Large intestine (tissue), 3 donors: ENCODE measurements around the gene ZNF580. TPM values are rescaled to one million over a fixed set of nuclear protein-coding genes. Genes with fewer than 3 reads are reported as not detected.

Experiments
- DNase-seq, 2 donors: peaks; one replicate each; pipeline versions ENCODE4 v3.0.0 to v3.0.0-alpha.2; 2013
- H3K27ac ChIP-seq: one replicate; pipeline ENCODE4 v1.5.1; 2013; ENCODE audit warnings: low read length
- H3K27me3 ChIP-seq: 2 replicates; pipeline ENCODE4 v1.6.1; 2013; ENCODE audit warnings: low read length; ENCODE audit not compliant: control insufficient read depth, insufficient read depth
- H3K36me3 ChIP-seq: 2 replicates; pipeline ENCODE4 v1.6.1; 2013; ENCODE audit warnings: low read length; ENCODE audit not compliant: control insufficient read depth, insufficient read depth
- H3K4me1 ChIP-seq: one replicate; pipeline ENCODE4 v1.6.1; 2013; ENCODE audit warnings: low read length; ENCODE audit not compliant: control insufficient read depth, insufficient read depth
- H3K4me3 ChIP-seq: one replicate; pipeline ENCODE4 v1.5.1; 2013; ENCODE audit warnings: low read length
- H3K9me3 ChIP-seq: one replicate; pipeline ENCODE4 v1.6.1; 2013; ENCODE audit warnings: mild to moderate bottlenecking, low read depth, low read length, moderate library complexity; ENCODE audit not compliant: control insufficient read depth
- WGBS: methylation state at CpG from one replicate; pipeline ENCODE4 v1.1.5; 2013; ENCODE audit warnings: low lambda C conversion rate; ENCODE audit not compliant: insufficient coverage; 5-methylcytosine and 5-hydroxymethylcytosine counted together
- polyA plus RNA-seq: library from polyadenylated mRNA; unstranded; fragments of 120-200 nt; gene quantifications from one replicate; pipeline ENCODE4 v1.2.1, GENCODE V29; 2013

Gene ZNF580
- polyA plus RNA-seq, 1 donor = 31.3 TPM

DNA sequence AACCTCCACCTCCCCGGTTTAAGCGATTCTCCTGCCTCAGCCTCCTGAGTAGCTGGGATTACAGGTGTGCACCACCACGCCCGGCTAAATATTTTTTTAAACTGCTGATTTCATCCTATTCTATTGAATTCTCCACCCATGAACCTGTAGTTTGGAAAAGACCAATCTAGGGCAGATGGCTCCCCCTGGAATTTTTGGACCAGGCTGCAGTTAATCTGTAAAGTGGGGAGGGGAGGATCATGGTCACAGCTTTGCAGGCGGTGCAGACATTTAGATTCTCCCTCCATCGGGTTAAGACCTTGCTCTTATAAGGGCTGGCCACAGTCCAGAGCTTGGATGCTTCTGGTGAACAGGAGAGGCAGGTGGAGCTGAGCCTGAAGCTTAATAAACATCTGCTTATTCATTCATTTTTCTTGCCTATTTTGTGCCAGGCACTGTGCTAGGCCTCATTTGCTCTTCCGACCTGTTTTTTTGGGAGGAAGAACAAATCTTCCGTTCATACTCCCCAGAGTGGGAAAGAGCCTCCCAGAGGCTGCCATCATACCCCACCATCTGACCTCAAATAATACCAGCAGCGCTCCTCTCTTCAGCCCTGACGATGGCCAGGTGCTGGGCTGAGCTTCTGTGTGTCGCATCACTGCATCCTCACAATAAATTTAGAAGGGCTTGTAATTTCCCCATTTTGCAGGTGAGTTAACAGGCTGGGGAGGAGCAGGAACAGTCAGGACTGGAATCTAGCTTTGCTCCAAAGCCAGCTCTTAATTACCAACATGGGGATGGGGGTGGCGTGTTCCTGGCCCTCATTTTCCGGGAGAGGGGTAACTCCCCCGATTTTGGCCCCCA lies 6.3 kb downstream of the ZNF580 start:
- WGBS = 80% methylated on average over 1 of the region's 14 CpGs
- Histone ChIP-seq H3K9me3 (no peaks in the 10 kb centered on the region), H3K27ac (no peak overlapping the region), H3K4me1 (peaks cover 18% of the 10 kb centered on the region), H3K27me3 (no peaks in the 10 kb centered on the region), H3K36me3 (peaks cover 17% of the 10 kb centered on the region), H3K4me3 (peak overlapping the region; percentile 78)
- DNase-seq = no peak

DNA sequence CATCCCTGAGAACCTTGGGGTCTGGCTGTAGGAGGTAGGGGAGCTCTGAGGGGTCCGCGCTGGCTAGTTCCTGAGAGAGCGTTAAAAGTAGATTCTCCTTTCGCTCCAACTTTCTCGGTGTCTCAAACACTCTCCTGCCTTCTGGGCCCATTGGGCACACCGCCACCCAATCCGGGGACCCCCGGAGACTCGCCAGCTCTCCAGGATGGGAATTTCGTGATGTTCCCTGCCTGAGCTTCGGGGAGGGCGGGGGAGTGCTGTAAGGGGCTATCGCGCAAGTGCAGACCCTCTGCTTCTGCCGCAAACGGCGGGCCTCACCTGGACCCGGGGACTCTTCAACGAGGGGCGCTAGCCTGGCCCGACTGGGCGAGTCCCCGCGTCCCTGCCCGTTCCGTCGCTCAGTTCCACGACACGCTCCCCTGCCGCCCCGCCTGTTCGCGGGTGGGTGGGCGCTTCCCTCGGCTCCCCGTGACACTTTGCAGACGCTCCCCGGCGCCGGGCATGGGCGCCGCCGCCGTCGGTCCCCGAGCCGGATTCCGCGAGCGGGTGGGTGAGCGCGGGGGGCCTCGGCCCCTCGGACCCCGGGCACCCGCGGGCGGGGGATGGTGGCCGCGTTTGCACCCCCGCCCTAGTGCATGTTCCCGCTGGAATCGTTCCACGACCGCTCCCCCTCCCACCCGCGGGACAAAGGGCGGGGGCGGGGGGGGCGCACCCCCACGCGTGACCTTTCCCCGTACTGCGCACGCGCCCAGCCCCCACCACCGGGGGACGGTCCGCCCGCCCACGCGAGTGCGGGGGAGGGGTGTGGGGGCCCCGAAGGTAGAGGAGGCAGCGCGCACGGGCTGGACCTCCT lies 7.2 kb downstream of the ZNF580 start, which contains the start of gene CCDC106:
TSS of gene CCDC106 (plus strand) at position 481 of the 853 bp plus-strand sequence. CDS start 835 bp downstream, outside the sequence.
- no peaks in the 10 kb centered on the region for H3K9me3 ChIP-seq
- peaks cover 22% of the 10 kb centered on the region for H3K36me3 ChIP-seq
- WGBS = no CpG with 5 or more reads among the region's 87 CpGs
- H3K4me1 ChIP-seq = peaks cover 11% of the 10 kb centered on the region
- peak within 1 kb of the TSS; percentile 78 for H3K4me3 ChIP-seq
- peak; percentile 58 to 89 for DNase-seq
- H3K27ac ChIP-seq = peak within 1 kb of the TSS; percentile 30
- no peaks in the 10 kb centered on the region for H3K27me3 ChIP-seq

DNA sequence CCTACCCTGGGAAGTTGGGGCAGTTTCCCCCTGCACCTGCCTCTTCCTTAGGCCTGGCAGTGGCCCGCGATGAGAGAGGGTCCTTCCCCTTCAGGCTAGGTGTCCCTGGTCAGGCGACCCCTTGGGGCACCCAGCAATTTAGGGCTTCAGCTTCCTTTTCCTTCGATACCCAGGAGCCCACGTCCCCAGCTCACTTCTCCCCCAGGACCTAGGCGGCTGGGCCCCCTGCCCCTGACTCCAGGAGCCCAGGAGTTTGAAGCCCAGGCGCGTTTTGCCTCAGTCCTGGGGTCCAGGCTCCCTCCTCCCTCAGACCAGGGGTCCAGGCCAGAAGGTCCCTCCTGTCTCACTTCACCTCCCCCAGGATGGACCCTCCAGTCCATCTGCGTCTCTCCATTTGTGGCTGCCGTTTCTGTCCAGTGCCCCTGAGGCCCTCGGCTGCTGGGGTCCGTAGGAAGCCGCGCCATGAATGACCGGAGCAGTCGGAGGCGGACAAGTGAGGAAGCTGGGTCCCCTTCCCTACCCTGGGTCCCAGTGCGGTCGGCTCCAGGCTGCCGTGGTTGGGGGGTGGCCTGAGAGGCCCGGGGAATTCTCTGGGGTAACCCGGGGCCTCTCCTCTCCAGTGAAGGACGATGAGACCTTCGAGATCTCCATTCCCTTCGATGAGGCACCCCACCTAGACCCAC lies 7.9 kb downstream of the ZNF580 start:
- Histone ChIP-seq H3K27me3 (no peaks in the 10 kb centered on the region), H3K27ac (no peak overlapping the region), H3K4me1 (peaks cover 8% of the 10 kb centered on the region), H3K4me3 (peak overlapping the region; percentile 78), H3K36me3 (peaks cover 22% of the 10 kb centered on the region), H3K9me3 (no peaks in the 10 kb centered on the region)
- no peak for DNase-seq
- no CpG with 5 or more reads among the region's 25 CpGs for WGBS

DNA sequence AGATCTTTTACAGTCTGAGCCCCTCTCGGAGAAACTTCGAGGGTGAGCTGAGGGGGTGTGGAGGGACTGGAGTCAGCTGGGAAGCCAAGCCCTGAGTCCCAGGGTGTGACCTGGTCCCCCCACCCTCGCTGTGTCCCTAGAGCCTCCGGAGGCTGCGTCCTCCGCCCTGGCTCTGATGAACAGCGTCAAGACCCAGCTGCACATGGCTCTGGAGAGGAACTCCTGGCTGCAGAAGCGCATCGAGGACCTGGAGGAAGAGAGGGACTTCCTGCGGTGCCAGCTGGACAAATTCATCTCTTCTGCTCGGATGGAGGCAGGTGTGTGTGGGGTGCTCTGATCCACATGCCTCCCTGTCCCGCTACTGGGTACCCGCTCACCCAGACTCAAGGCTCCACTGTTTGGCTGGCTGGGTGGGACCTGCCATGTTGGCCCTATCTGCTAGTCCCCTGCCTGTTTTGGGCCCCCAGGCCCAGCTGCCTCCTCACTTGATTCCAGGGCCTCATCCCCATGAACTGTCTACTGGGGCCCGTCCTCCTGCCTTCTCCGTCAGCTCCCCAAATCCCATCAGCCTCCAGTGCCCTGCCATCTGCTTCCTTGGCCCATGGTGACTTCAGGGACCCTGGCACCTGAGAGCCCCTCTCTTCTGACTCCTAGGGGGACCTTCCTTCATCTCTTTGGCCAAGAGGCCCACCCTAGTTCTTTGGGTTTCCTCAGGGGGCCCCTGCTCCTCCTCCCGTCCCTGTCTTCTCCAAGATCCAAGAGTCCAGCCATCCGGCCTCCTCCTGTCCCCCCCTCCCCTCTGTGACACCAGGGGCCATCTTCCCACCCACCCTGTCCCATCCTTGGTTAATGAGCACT lies 8.7 kb downstream of the ZNF580 start:
- H3K4me3 ChIP-seq = peak overlapping the region; percentile 78
- DNase-seq = no peak
- no CpG with 5 or more reads among the region's 17 CpGs for WGBS
- no peaks in the 10 kb centered on the region for H3K9me3 ChIP-seq
- no peak overlapping the region for H3K27ac ChIP-seq
- no peaks in the 10 kb centered on the region for H3K27me3 ChIP-seq
- H3K36me3 ChIP-seq = peaks cover 21% of the 10 kb centered on the region
- peaks cover 7% of the 10 kb centered on the region for H3K4me1 ChIP-seq

DNA sequence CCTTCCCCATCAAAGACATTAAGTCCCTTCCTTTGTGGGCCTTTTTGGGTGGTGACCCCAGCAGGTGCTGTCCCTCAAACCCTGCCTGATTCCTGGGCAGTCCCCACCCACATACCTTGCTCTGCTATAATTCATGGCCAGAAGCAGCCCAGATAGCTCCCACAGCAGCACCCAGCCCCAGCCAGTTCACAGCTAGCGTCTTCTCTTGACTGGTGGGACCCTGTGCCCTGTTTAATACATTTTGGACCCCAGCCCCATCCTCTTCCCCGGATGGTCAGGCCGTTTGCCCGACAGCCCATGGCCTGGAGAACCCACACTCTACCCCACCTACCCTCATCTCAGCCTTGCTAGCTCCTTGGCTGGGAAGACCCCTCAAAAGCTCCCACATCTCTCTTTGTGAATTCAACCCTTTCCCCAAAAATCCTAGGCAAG lies 9.3 kb downstream of the ZNF580 start:
- Histone ChIP-seq H3K36me3 (peaks cover 14% of the 10 kb centered on the region), H3K9me3 (peaks cover 2% of the 10 kb centered on the region), H3K27me3 (no peaks in the 10 kb centered on the region), H3K4me1 (peaks cover 4% of the 10 kb centered on the region), H3K27ac (no peak overlapping the region), H3K4me3 (no peak overlapping the region)
- DNase-seq = no peak
- no CpG with 5 or more reads among the region's 4 CpGs for WGBS

DNA sequence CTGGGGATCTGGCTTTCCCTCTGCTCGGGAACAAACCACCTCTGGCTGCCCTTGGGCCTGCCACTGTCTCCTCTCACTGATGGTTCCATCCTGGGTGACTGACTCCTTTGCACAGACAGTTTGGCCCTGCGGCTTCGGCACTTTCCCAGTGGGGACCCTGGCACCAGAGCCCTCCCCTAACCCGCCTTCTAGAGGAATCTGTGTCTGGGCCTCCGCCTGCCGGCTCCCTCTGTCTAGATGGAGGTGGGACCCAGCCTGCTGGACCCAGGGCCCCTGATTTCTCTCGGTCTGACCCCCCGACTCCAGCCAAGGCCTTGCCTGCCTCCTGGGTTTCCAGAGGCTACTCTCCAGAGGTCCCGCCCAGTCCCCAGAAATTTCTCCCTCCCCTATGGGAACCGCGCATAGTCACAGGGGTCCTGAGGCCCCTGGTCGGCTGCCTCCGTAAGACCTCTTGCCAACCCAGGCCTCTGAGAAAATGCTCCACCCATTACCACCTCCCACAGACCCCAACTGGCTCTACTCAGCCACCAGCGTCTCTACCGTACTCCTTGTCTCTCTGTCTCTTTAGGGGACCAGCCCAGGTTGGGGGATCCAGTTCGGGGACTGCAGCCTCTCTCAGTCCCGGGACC lies 9.9 kb downstream of the ZNF580 start:
- no peak overlapping the region for H3K4me3 ChIP-seq
- DNase-seq = no peak
- peaks cover 4% of the 10 kb centered on the region for H3K4me1 ChIP-seq
- no peaks in the 10 kb centered on the region for H3K27me3 ChIP-seq
- no CpG with 5 or more reads among the region's 17 CpGs for WGBS
- H3K36me3 ChIP-seq = peaks cover 10% of the 10 kb centered on the region
- peaks cover 2% of the 10 kb centered on the region for H3K9me3 ChIP-seq
- no peak overlapping the region for H3K27ac ChIP-seq

DNA sequence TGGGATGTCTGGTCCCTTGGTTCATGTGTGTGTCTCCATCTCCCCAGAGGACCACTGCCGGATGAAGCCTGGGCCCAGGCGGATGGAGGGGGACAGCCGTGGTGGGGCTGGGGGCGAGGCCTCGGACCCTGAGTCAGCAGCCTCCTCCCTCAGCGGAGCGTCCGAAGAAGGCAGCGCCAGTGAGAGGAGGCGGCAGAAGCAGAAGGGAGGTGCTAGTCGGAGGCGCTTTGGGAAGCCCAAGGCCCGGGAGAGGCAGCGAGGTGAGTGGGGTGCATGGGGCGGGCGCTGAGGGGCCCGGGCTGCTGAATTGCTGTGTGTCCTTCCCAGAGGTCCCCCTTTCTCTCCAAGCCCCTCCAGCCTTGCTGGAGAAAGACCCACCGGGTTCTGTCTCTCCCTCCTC lies 10.4 kb downstream of the ZNF580 start:
- no peaks in the 10 kb centered on the region for H3K27me3 ChIP-seq
- no peak overlapping the region for H3K4me3 ChIP-seq
- no CpG with 5 or more reads among the region's 18 CpGs for WGBS
- peaks cover 10% of the 10 kb centered on the region for H3K36me3 ChIP-seq
- peaks cover 2% of the 10 kb centered on the region for H3K9me3 ChIP-seq
- no peak for DNase-seq
- H3K27ac ChIP-seq = no peak overlapping the region
- H3K4me1 ChIP-seq = peaks cover 4% of the 10 kb centered on the region

DNA sequence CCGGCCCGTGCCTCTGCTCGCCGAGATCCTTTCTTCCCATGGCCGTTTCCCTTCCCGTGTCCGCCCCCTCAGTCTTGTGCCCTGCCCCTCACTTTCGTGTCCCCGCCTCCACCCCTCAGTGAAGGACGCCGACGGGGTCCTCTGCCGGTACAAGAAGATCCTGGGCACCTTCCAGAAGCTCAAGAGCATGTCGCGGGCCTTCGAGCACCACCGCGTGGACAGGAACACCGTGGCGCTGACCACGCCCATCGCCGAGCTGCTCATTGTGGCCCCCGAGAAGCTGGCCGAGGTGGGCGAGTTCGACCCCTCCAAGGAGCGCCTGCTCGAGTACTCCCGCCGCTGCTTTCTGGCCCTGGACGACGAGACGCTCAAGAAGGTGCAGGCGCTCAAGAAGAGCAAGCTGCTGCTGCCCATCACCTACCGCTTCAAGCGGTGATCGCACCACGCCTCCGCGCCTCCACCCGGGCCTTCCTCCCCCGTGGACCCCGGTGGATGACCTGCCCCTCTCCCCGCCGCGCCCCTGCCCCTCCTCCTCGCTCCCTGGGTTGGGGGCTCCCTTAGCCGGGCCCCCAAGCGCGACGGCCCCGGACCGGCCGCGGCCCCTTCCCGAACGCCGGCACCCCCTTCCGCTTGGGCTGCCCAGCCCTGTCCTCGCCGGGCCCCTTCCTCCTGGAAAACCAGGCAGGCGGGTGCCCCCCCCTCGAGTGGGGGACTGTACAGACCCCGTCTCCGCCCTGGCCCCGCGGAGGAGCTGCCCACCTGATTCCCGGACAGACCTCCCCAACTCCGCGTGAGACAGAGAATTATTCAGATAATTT lies 11.7 kb downstream of the ZNF580 start:
- H3K4me3 ChIP-seq = no peak overlapping the region
- H3K4me1 ChIP-seq = peaks cover 17% of the 10 kb centered on the region
- no peak for DNase-seq
- no peaks in the 10 kb centered on the region for H3K27me3 ChIP-seq
- H3K9me3 ChIP-seq = peaks cover 2% of the 10 kb centered on the region
- H3K36me3 ChIP-seq = peaks cover 10% of the 10 kb centered on the region
- 70% methylated on average over 7 of the region's 71 CpGs for WGBS
- no peak overlapping the region for H3K27ac ChIP-seq
